DND-41 (cell line): ENCODE data around the gene CCAR1.

Experiments used
- CTCF ChIP-seq: IDR thresholded peaks from 2 replicates; pipeline ENCODE4 v1.5.1; 2012; ENCODE audit warnings: borderline replicate concordance, low read length, moderate library complexity, mild to moderate bottlenecking; ENCODE audit not compliant: poor library complexity, severe bottlenecking; ENCODE audit errors: extremely low read depth
- EZH2 ChIP-seq: IDR thresholded peaks from 3 replicates; pipeline ENCODE4 v1.6.1; 2012; ENCODE audit warnings: borderline replicate concordance, low read depth, mild to moderate bottlenecking, moderate library complexity, low read length, inconsistent platforms; ENCODE audit not compliant: severe bottlenecking

GRCh38 chr10:68742397-68742796 lies 21.4 kb downstream of the CCAR1 start:
- TF ChIP-seq EZH2: no peak
- no peak for TF ChIP-seq CTCF
